Bronchial epithelial cell (primary cell): ENCODE data around the gene MUC2. TPM values are rescaled to one million over a fixed set of nuclear protein-coding genes. Genes with fewer than 3 reads are reported as not detected.

Experiments
- DNase-seq: peaks from one replicate; pipeline ENCODE4 v3.0.0-alpha.2; 2010; ENCODE audit warnings: low read depth
- FAIRE-seq: peaks from 2 replicates; lab custom pipeline; 2011; peaks lifted over from hg19 to GRCh38; lab: Jason Lieb, UNC
- H3K27me3 ChIP-seq: 2 replicates; pipeline ENCODE4 v1.5.1; 2011; ENCODE audit warnings: low read length; ENCODE audit not compliant: control insufficient read depth, insufficient read depth
- H3K36me3 ChIP-seq: 2 replicates; pipeline ENCODE4 v1.5.1; 2011; ENCODE audit warnings: low read length; ENCODE audit not compliant: control insufficient read depth, insufficient read depth
- H3K4me3 ChIP-seq: 2 replicates; pipeline ENCODE4 v1.5.1; 2011; ENCODE audit warnings: mild to moderate bottlenecking, low read depth, low read length, control low read depth
- CTCF ChIP-seq: IDR thresholded peaks from 2 replicates; pipeline ENCODE4 v1.5.1; 2011; ENCODE audit warnings: mild to moderate bottlenecking, moderate library complexity, low read length, control low read depth, inconsistent platforms; ENCODE audit not compliant: insufficient read depth, severe bottlenecking
- total RNA-seq: library from RNA; depleted of rRNA; stranded (reverse); fragments of >200 nt; gene quantifications from 2 replicates; pipeline ENCODE4 v1.2.1, GENCODE V29; 2014

MUC2 gene
- total RNA-seq, 1 donor from 2014 or later = not detected

DNA sequence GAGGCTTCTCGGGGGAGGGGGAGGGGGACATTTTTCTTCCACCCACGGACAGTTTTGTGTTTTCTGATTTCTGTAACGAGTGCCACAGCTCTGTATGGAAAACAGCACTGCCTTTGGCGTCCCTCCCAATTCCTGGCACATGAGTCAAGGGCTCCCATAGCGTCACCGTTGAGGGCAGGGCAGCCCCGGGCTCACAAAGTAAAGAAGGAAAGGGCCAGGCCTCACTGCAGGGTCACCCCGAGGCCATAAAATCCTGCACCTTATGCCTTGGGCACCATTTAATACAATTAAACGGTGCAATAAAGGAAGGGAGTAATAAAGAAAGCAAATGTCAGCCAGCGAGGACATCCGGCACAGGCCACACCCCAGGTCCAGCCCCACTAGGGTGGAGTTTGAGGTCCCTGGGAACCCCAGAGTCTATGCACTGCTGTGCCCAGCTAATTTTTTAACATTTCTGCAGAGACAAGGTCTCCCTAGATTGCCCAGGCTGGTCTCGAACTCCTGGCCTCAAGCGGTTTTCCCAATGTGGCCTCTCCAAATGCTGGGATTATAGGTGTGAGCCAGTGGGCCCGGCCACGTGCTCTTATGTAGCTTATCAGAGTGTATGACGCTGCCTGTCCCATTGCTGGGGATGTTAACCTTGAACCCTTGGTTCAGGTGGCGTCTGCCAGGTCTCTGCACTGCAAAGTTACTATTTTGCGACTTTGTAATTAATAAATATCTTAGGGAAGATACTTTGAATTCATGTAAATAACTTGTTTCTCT, 13.6 kb upstream of the MUC2 start:
- DNase-seq (peak; percentile 73), FAIRE-seq (no peak)
- TF ChIP-seq CTCF = no peak
- Histone ChIP-seq H3K27me3 (no peaks in the 10 kb centered on the region), H3K36me3 (no peaks in the 10 kb centered on the region), H3K4me3 (no peak overlapping the region)

DNA sequence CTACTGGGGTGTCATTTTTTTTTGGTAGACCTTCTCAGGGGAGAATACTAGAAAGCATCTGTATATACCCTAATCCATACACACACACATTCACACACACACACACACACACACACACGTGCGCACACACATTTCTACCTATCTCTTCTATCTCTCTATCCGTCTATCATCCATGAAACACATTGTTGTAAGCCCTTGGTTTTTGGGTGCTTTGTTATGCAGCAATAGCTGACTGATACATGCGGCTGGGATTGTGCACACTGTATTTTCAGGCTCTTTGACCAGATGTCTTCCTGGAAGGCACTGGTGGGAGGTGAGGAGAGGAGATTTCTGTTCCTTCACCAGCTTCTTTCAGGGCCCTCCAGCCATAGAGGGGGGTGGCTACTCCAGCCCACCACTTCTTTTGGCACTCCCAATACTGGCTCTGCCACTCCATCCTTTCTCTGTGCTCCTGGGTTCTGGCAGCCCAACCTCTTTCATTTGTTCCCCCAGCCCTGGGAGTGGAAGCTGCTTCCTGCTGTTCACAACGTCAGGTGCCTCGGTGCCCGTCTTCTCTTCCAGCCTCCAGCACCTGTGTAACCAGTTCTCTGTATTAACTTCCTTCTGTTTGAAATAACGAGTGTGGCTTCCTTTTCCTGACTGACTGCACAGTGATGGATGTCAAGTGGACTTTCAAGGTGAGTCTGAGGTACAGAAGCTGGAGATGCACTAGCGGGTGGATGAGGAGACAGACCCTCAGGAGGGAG, 12.4 kb upstream of the MUC2 start:
- no peaks in the 10 kb centered on the region for H3K27me3 ChIP-seq
- H3K4me3 ChIP-seq = no peak overlapping the region
- no peak for TF ChIP-seq CTCF
- H3K36me3 ChIP-seq = no peaks in the 10 kb centered on the region
- no peak for FAIRE-seq
- no peak for DNase-seq

DNA sequence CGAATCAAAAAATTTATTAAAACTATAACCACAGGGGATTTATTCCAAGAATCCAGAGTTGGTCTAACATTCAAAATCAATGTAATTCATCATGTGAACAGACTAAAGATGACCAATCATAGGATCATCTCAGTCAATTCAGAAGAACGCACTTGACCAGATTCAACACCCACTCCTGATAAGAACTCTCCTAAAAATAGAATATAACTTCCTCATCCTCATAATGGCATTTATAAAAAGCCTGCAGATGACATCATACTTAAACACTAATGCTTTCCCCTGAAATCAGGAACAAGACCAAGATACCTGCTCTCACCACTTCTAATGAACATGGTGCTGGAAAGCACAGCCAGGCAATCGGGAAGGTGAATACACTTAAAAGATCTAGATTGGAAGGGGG, 10.5 kb upstream of the MUC2 start:
- FAIRE-seq (no peak), DNase-seq (no peak)
- no peak overlapping the region for H3K4me3 ChIP-seq
- no peaks in the 10 kb centered on the region for H3K36me3 ChIP-seq
- H3K27me3 ChIP-seq = peaks cover 2% of the 10 kb centered on the region
- TF ChIP-seq CTCF = no peak

DNA sequence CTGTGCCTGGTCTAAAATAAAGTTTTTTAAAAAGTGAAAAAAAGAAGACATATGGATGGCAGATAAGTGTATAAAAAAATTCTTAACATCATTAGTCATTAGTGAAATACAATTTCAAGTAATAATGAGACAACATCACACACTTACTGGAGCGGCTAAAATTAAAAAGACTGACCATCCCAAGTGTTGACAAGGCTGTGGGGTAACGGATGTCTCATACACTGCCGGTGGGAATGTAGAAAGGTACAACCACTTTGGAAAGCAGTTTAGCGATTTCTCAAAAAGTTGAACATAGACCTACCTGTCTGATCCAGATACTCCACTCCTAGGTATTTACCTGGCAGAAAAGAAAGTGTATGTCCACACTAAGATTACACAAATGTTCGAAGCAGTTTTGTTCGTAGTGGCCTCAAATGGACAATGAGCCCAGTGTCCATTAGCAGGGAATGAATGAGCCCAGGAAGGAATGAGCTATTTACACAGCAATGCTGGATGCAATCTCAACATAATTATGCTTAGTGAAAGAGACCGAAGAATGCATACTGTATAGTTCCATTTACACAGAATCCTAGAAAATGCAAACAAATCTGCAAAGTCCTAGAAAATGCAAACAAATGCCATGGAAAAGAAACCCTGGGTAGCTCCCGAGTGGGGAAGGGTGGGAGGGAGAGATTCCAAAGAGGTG, 6.7 kb upstream of the MUC2 start:
- FAIRE-seq = no peak
- TF ChIP-seq CTCF = no peak

GRCh38 chr11:1069740-1070139, 4.9 kb upstream of the MUC2 start:
- no peak for FAIRE-seq

More for the DNA sequence above, 6.7 kb upstream of the MUC2 start:
- peaks cover 2% of the 10 kb centered on the region for H3K27me3 ChIP-seq
- H3K4me3 ChIP-seq = no peak overlapping the region
- H3K36me3 ChIP-seq = no peaks in the 10 kb centered on the region
- DNase-seq = no peak

More at GRCh38 chr11:1069740-1070139, 4.9 kb upstream of the MUC2 start:
- no peak overlapping the region for H3K4me3 ChIP-seq
- TF ChIP-seq CTCF = no peak
- H3K27me3 ChIP-seq = peaks cover 2% of the 10 kb centered on the region
- DNase-seq = no peak
- no peaks in the 10 kb centered on the region for H3K36me3 ChIP-seq
